ENCODE measurements around the gene PDCD11.
"Not testable (repeated sequence)": the region's sequence is repeated elsewhere in the genome, so short reads cannot be mapped to it uniquely, and the experiment has no call there.

The PDCD11 gene

GRCh38 chr10:103417148-103417469, 20.7 kb downstream of the PDCD11 start:
- DNase-seq (ENCODE audit: low spot score); H3K27ac ChIP-seq (ENCODE audit: poor library complexity, severe bottlenecking): not testable (repeated sequence)

GRCh38 chr10:103417601-103418000, 21.2 kb downstream of the PDCD11 start:
- Histone ChIP-seq H3K9me3 (ENCODE audit: severe bottlenecking) (no peaks in the 10 kb centered on the region), H3K27ac (ENCODE audit: poor library complexity, severe bottlenecking) (no peak overlapping the region), H3K4me1 (ENCODE audit: insufficient read depth, poor library complexity, severe bottlenecking) (no peaks in the 10 kb centered on the region), H3K27me3 (ENCODE audit: insufficient read depth, poor library complexity, severe bottlenecking) (no peaks in the 10 kb centered on the region), H3K36me3 (ENCODE audit: low read depth) (peaks cover 91% of the 10 kb centered on the region), H3K4me3 (ENCODE audit: severe bottlenecking) (no peak overlapping the region)
- TF ChIP-seq, protein P1, sequence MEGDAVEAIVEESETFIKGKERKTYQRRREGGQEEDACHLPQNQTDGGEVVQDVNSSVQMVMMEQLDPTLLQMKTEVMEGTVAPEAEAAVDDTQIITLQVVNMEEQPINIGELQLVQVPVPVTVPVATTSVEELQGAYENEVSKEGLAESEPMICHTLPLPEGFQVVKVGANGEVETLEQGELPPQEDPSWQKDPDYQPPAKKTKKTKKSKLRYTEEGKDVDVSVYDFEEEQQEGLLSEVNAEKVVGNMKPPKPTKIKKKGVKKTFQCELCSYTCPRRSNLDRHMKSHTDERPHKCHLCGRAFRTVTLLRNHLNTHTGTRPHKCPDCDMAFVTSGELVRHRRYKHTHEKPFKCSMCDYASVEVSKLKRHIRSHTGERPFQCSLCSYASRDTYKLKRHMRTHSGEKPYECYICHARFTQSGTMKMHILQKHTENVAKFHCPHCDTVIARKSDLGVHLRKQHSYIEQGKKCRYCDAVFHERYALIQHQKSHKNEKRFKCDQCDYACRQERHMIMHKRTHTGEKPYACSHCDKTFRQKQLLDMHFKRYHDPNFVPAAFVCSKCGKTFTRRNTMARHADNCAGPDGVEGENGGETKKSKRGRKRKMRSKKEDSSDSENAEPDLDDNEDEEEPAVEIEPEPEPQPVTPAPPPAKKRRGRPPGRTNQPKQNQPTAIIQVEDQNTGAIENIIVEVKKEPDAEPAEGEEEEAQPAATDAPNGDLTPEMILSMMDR (IDR thresholded peaks at IDR 0.05; ENCODE audit: poor library complexity, severe bottlenecking): no peak
- ATAC-seq (ENCODE audit: low read depth) (no peak), DNase-seq (ENCODE audit: low spot score) (no peak)

More at GRCh38 chr10:103417148-103417469, 20.7 kb downstream of the PDCD11 start:
- H3K9me3 ChIP-seq (ENCODE audit: severe bottlenecking); H3K4me1 ChIP-seq (ENCODE audit: insufficient read depth, poor library complexity, severe bottlenecking); ATAC-seq (ENCODE audit: low read depth); H3K27me3 ChIP-seq (ENCODE audit: insufficient read depth, poor library complexity, severe bottlenecking); H3K4me3 ChIP-seq (ENCODE audit: severe bottlenecking): not testable (repeated sequence)
- peaks cover 91% of the 10 kb centered on the region for H3K36me3 ChIP-seq (ENCODE audit: low read depth)
- TF ChIP-seq, protein P1 (IDR thresholded peaks at IDR 0.05; ENCODE audit: poor library complexity, severe bottlenecking): peak; percentile 40

GRCh38 chr10:103419101-103419500, 22.7 kb downstream of the PDCD11 start:
- Histone ChIP-seq H3K4me3 (ENCODE audit: severe bottlenecking) (no peak overlapping the region), H3K4me1 (ENCODE audit: insufficient read depth, poor library complexity, severe bottlenecking) (no peaks in the 10 kb centered on the region), H3K27ac (ENCODE audit: poor library complexity, severe bottlenecking) (no peak overlapping the region), H3K36me3 (ENCODE audit: low read depth) (peaks cover 91% of the 10 kb centered on the region), H3K27me3 (ENCODE audit: insufficient read depth, poor library complexity, severe bottlenecking) (no peaks in the 10 kb centered on the region), H3K9me3 (ENCODE audit: severe bottlenecking) (no peaks in the 10 kb centered on the region)
- TF ChIP-seq, protein P1 (IDR thresholded peaks at IDR 0.05; ENCODE audit: poor library complexity, severe bottlenecking): no peak
- DNase-seq (ENCODE audit: low spot score) (no peak), ATAC-seq (ENCODE audit: low read depth) (no peak)

DNA sequence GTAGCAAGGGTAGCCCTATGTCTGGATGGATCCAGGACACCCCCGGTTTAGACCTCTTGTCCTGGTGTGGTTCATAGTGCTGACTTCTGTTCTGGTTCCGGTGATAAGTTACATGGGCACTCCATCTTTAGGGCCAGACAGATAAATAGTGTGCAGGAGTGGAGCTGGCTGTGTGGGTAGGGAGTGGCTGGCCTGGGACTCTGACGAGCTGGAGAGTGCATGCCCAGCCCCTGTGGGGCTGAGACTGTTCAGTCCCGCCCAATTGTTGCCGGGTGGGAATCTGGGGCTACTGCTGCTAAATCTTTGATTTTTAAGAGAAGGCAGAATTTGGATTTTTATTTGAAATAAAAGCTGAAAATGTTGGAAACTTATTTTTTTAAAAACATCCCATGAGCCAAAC, 27.3 kb downstream of the PDCD11 start:
- ATAC-seq (ENCODE audit: low read depth) (no peak), DNase-seq (ENCODE audit: low spot score) (no peak)
- H3K36me3 ChIP-seq (ENCODE audit: low read depth): peaks cover 87% of the 10 kb centered on the region
- no peaks in the 10 kb centered on the region for H3K4me1 ChIP-seq (ENCODE audit: insufficient read depth, poor library complexity, severe bottlenecking)
- H3K27ac ChIP-seq (ENCODE audit: poor library complexity, severe bottlenecking): no peak overlapping the region
- H3K27me3 ChIP-seq (ENCODE audit: insufficient read depth, poor library complexity, severe bottlenecking): no peaks in the 10 kb centered on the region
- no peaks in the 10 kb centered on the region for H3K9me3 ChIP-seq (ENCODE audit: severe bottlenecking)
- H3K4me3 ChIP-seq (ENCODE audit: severe bottlenecking): no peak overlapping the region
- TF ChIP-seq, protein P1 (IDR thresholded peaks at IDR 0.05; ENCODE audit: poor library complexity, severe bottlenecking): no peak

DNA sequence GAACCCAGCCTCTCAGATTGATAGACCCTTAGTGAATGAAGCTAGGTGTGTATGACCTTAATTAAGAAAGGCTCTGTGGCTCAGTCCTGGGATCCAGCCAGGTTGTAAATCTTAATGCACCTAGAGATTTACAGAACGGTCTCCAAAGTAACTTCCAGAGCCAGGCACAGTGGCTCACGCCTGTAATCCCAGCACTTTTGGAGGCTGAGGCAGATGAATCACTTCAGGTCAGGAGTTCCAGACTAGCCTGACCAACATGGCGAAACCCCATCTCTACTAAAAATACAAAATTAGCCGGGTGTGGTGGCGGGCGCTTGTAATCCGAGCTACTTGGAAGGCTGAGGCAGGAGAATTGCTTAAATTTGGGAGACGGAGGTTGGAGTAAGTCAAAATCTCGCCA, 31.4 kb downstream of the PDCD11 start:
- Histone ChIP-seq H3K4me1 (ENCODE audit: insufficient read depth, poor library complexity, severe bottlenecking) (no peaks in the 10 kb centered on the region), H3K4me3 (ENCODE audit: severe bottlenecking) (no peak overlapping the region), H3K36me3 (ENCODE audit: low read depth) (peaks cover 96% of the 10 kb centered on the region), H3K27me3 (ENCODE audit: insufficient read depth, poor library complexity, severe bottlenecking) (no peaks in the 10 kb centered on the region), H3K27ac (ENCODE audit: poor library complexity, severe bottlenecking) (no peak overlapping the region), H3K9me3 (ENCODE audit: severe bottlenecking) (no peaks in the 10 kb centered on the region)
- DNase-seq (ENCODE audit: low spot score) (no peak), ATAC-seq (ENCODE audit: low read depth) (no peak)
- TF ChIP-seq, protein P1 (IDR thresholded peaks at IDR 0.05; ENCODE audit: poor library complexity, severe bottlenecking): no peak

Data from RWPE2 (cell line).